ENCODE results near the gene CLCN6.

The CLCN6 gene

GRCh38 chr1:11847667-11848372 is 41.8 kb downstream of the CLCN6 start, which contains the start of gene NPPA:
TSS of gene NPPA (minus strand) at chr1:11847783. CDS start at chr1:11847684, 99 bp downstream.
- DNase-seq (ENCODE audit: extremely low spot score, insufficient read length, low read depth) (no peak), FAIRE-seq (no peak)

- DNase-seq (ENCODE audit: extremely low spot score, insufficient read length, low read depth) = no peak
- FAIRE-seq = no peak
Observed at GRCh38 chr1:11848373-11848700, 42.3 kb downstream of the CLCN6 start.

GRCh38 chr1:11850156-11850555 is 44.2 kb downstream of the CLCN6 start:
- no peak for FAIRE-seq
- no peak for DNase-seq (ENCODE audit: extremely low spot score, insufficient read length, low read depth)

- DNase-seq (ENCODE audit: extremely low spot score, insufficient read length, low read depth) (no peak), FAIRE-seq (no peak)
Observed at GRCh38 chr1:11851180-11851579, 45.2 kb downstream of the CLCN6 start.

- FAIRE-seq (no peak), DNase-seq (ENCODE audit: extremely low spot score, insufficient read length, low read depth) (no peak)
Observed at GRCh38 chr1:11854519-11854918, 48.5 kb downstream of the CLCN6 start.

- FAIRE-seq (no peak), DNase-seq (ENCODE audit: extremely low spot score, insufficient read length, low read depth) (no peak)
Observed at GRCh38 chr1:11855430-11855829, 49.4 kb downstream of the CLCN6 start.

- FAIRE-seq = no peak
- no peak for DNase-seq (ENCODE audit: extremely low spot score, insufficient read length, low read depth)
Observed at GRCh38 chr1:11856698-11857097, 50.7 kb downstream of the CLCN6 start.

- no peak for DNase-seq (ENCODE audit: extremely low spot score, insufficient read length, low read depth)
- no peak for FAIRE-seq
Observed at GRCh38 chr1:11857164-11857851, 51.3 kb downstream of the CLCN6 start.

GRCh38 chr1:11858158-11858557 is 52.2 kb downstream of the CLCN6 start:
- FAIRE-seq (no peak), DNase-seq (ENCODE audit: extremely low spot score, insufficient read length, low read depth) (no peak)

- no peak for FAIRE-seq
Observed at GRCh38 chr1:11858613-11858967, 52.6 kb downstream of the CLCN6 start, which contains the start of gene NPPB. TSS of gene NPPB (minus strand) at chr1:11858945. CDS start at chr1:11858833, 112 bp downstream.

GRCh38 chr1:11858968-11859871 is 53.2 kb downstream of the CLCN6 start:
- peak; percentile 59 for DNase-seq (ENCODE audit: extremely low spot score, insufficient read length, low read depth)
- peak; percentile 59 for FAIRE-seq

More at GRCh38 chr1:11858613-11858967, 52.6 kb downstream of the CLCN6 start, which contains the start of gene NPPB:
- DNase-seq (ENCODE audit: extremely low spot score, insufficient read length, low read depth) = no peak

- no peak for DNase-seq (ENCODE audit: extremely low spot score, insufficient read length, low read depth)
- no peak for FAIRE-seq
Observed at GRCh38 chr1:11860083-11860482, 54.1 kb downstream of the CLCN6 start.

GRCh38 chr1:11860587-11860986 is 54.6 kb downstream of the CLCN6 start:
- no peak for DNase-seq (ENCODE audit: extremely low spot score, insufficient read length, low read depth)
- FAIRE-seq = no peak

- FAIRE-seq = no peak
- no peak for DNase-seq (ENCODE audit: extremely low spot score, insufficient read length, low read depth)
Observed at GRCh38 chr1:11862890-11863289, 56.9 kb downstream of the CLCN6 start.

GRCh38 chr1:11868331-11868980 is 62.5 kb downstream of the CLCN6 start:
- no peak for FAIRE-seq

GRCh38 chr1:11869104-11869503 is 63.1 kb downstream of the CLCN6 start:
- FAIRE-seq = no peak

More at GRCh38 chr1:11868331-11868980, 62.5 kb downstream of the CLCN6 start:
- no peak for DNase-seq (ENCODE audit: extremely low spot score, insufficient read length, low read depth)

GRCh38 chr1:11869650-11870207 is 63.7 kb downstream of the CLCN6 start:
- FAIRE-seq = no peak

More at GRCh38 chr1:11869104-11869503, 63.1 kb downstream of the CLCN6 start:
- DNase-seq (ENCODE audit: extremely low spot score, insufficient read length, low read depth) = no peak

GRCh38 chr1:11872545-11872944 is 66.6 kb downstream of the CLCN6 start:
- DNase-seq (ENCODE audit: extremely low spot score, insufficient read length, low read depth) (no peak), FAIRE-seq (no peak)

More at GRCh38 chr1:11869650-11870207, 63.7 kb downstream of the CLCN6 start:
- no peak for DNase-seq (ENCODE audit: extremely low spot score, insufficient read length, low read depth)

- DNase-seq (ENCODE audit: extremely low spot score, insufficient read length, low read depth) = no peak
- FAIRE-seq = no peak
Observed at GRCh38 chr1:11873395-11874257, 67.6 kb downstream of the CLCN6 start.

Data from GM18507 (cell line).